Activated gamma-delta T cell (primary cell): ENCODE results near the gene FOXN4.
"Not testable (repeated sequence)": the region's sequence is repeated elsewhere in the genome, so short reads cannot be mapped to it uniquely, and the experiment has no call there.

ENCODE experiments used
- DNase-seq: peaks from one replicate; lab custom pipeline; 2025; lab: John Stamatoyannopoulos, UW
- total RNA-seq, 2 donors: gene quantifications; one replicate each; lab custom pipeline; 2026; lab: John Stamatoyannopoulos, UW

The FOXN4 gene, protein sequence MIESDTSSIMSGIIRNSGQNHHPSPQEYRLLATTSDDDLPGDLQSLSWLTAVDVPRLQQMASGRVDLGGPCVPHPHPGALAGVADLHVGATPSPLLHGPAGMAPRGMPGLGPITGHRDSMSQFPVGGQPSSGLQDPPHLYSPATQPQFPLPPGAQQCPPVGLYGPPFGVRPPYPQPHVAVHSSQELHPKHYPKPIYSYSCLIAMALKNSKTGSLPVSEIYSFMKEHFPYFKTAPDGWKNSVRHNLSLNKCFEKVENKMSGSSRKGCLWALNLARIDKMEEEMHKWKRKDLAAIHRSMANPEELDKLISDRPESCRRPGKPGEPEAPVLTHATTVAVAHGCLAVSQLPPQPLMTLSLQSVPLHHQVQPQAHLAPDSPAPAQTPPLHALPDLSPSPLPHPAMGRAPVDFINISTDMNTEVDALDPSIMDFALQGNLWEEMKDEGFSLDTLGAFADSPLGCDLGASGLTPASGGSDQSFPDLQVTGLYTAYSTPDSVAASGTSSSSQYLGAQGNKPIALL
- 0 reads per million in 2 donors for total RNA-seq

DNA sequence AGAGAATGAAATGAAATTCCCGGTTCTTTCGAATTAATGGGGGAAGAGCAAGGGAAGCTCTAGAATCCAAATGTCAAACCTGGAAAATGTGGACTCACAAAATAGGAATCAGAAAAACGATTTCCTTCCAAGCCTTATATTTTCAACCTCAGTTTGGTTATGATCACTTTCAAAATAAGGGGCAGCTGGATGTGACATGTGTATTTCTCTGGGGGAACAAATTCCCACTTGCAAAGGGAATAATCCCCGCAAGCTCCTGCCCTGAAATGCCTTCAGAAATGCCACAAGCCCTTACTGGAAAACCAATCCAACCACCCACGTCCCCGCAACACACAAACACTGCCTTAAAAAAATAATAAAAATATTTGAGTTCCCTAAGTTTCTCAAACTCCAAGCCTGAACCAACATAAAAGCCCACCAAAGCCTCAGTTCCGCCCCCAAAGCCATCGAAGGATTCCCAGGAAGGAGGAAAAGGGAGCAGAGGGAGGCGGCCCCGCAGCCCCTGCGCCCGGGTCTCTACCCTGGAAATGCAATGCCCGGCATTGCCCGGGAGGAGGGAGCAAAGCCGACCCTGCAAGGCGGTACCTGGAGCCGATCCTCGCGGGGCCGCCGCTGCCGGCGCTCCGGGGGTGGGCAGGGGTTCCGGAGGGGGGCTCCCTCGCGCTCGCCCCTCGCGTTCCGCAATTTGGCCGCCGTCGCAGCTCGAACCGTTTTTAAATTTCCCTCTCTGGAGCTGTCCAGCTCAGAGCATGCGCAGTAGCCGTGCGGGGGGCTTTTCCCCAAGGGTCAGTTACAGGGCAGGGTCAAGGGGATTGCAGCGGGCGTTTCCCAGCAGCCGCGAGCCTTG lies at the start of gene FOXN4:
FOXN4 (minus strand) TSS at position 751 of the 847 bp plus-strand sequence. CDS start 963 bp downstream, outside the sequence.
- DNase-seq: no peak

GRCh38 chr12:109358154-109358869 lies 49.2 kb upstream of the FOXN4 start:
- DNase-seq: no peak

- DNase-seq: no peak
Measured at GRCh38 chr12:109357032-109357431, 47.9 kb upstream of the FOXN4 start.

DNA sequence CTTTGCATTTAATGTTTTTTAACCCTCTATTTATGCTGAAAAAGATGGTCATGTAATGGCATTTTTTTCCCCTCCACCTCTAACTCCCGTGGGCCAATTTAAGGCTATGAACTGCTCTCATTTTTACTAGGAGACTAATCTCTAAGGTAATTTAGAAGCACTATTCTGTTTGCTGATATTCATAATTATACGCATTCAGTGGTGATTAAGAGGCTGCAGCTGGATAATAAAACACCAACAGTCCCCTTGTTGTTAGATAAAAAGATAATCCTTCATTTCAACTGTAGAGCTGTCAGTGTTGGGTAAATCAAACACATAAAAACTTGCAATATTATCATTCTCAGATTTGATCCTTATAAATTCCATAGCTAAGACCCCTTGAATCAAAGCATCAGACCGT lies 47.5 kb upstream of the FOXN4 start:
- DNase-seq: no peak

GRCh38 chr12:109352184-109352583 lies 43.1 kb upstream of the FOXN4 start:
- no peak for DNase-seq

DNA sequence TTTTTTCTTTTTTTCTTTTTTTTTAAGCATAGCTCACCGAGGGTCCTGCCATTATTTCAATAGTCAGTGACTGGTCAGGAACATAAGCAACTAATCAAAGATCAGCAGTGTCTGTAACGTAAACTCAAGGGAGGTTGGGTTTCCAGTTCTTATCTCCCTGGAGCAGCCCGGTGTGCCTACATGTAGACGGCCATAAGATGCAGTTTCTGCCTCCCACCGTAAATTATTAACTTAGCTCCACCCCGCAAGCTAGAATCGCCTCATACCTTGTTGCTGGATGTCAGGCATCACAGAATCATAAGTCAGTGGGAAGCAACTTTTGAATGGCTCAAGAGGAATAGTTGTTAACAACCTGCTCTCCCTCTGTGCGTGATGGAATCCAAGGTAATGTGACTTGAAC lies 38.5 kb upstream of the FOXN4 start, which contains the start of gene MYO1H:
MYO1H (plus strand) TSS at position 312 of the 400 bp plus-strand sequence; CDS start at position 373, 61 bp downstream.
- no peak for DNase-seq

DNA sequence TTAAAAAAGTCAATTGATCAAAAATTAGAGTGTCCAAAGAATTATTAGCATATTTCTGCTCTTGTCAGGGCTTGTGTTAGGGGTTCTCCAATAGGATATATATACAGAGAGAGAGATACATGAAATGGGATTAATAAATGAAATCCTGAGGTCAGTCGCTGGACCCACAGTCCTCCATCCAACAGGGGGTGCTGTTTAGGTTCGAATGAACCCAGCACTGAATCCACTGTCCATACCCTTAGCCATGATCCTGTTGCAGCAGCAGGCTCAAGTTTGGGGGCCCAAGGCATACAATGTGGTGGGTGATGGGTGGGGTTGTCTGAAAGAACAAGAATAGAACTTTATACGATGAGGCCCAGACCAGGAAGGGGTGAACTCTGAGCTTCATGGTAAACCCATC lies 37.8 kb upstream of the FOXN4 start:
- DNase-seq: no peak

DNA sequence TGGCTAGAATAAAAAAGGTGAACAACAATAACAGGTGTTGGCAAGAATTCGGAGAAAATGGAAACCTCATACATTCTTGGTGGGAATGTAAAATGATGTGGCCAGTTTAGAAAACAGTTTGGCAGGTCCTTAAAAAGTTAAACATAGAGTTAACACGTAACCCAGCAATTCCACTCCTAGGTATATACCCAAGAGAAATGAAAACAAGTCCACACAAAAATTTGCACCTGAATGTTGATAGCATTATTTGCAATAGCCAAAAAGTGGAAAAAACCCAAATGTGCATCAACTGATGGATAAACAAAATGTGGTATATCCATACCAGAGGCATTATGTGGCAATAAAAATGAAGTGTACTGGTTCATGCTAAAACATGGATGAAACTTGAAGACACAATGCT lies 36.3 kb upstream of the FOXN4 start:
- DNase-seq: no peak

DNA sequence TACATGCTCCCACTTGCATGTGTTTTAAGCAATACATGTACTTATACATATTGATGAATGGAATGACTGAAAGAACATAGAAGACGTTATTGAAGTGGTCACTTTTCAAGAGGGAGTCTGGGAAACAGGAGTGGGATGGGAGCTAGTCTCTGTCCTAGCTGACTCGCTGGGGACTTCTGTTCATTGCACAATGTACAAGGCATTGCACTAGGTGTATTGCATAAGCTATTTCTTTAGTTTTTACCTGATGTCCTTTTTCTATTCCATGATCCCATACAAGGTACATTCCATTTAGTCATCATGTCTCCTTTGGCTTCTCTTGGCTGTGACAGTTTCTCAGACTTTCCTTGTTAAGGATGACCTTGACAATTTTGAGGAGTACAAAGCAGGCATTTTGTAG lies 34.6 kb upstream of the FOXN4 start:
- DNase-seq: no peak

DNA sequence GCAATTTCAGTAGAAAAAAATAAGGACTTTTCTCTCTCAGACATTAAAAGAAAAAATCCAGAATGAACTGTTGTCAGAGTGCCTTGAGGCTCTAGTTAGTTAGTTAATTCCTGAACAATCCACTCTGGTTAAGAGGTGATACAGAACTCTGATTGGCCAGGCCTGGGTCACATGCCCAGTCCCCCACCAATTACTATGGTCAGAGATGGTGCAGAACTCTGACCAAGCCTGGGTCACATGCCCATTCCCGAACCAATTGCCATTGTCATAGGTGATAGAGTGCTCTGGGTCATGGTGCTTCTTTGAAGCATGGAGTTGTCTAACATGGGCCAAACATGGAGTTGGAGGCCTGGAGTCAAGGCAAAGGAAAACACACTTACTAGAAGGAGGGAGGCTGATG lies 27.5 kb upstream of the FOXN4 start:
- no peak for DNase-seq

DNA sequence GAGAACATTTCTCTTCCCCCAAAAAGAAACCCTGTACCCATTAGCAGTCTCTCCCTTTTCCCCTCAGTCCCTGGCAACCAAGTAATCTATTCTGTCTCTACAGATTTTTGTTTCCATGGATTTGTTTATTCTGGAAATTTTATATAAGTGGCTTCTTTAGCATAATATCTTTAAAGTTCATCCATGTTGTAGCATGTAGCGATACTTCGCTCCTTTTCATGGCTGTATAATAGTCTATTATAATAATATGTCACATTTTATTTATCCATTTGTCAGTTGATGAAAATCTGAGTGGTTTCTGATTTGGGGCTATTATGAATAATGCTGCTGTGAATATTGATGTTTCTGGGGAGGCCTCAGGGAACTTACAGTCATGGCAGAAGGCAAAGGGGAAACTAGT lies 25.8 kb upstream of the FOXN4 start:
- DNase-seq: no peak

GRCh38 chr12:109331301-109331952 lies 22.3 kb upstream of the FOXN4 start:
- DNase-seq: no peak

DNA sequence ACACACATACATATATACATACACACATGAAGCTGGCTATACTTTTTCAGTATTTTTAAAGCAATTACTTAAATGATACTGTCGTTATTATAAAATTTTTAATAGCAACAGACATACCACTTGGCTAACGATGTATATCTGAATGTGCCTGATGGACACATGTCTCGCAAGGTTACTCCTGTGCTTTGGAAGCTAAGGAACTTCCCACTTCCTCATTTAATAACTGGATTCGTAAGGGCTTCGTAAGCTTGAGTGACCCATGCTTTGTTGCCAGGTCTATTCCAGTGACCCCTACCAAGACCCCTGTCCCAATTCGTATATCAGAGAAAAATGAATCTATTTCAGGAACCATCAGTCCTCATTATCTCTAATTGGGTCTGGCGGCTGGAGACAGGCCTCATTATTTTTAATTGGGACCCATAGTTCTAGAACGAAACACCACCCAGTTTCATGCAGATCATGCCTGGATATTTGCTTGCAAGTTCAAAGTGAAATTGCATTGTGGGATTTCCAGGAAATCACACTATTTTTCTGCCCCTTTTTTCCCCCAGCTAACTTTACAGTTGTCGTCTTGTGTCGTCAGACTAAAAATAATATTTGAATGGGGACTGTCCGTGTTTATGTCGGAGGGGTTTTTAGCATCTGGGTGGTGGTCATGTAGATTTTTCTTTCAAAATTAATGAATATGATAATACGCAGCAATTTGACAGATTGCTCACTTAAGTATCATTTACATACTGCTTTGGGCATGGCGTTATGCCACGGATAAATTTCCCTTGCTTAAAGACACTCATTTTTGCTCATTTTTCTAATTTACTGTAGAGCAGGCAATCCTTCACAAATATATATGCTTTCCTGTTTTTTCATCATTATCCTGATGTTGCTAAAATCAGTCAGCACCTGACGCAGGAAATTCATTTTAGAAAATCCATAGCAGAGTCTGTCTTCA lies 21.5 kb upstream of the FOXN4 start:
- no peak for DNase-seq

DNA sequence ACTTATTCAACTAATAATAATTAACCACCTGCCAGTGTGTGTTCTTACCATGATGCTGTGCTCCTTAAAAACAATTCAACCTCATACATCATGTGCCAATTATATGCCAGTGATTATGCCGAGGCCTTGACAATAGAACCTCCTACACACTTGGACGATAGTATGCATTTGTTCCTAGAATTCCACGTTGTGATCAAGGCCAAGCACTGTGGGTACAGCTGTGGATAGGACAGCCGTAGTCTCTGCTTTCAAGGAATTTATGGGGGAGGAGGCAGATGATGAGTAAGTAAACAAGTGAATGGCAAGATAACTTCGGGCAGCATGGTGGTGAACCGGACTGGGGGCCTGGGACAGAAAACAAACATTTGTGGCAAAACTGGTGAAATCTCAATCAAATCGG lies 20.6 kb upstream of the FOXN4 start:
- DNase-seq: no peak

GRCh38 chr12:109329003-109329402 lies 19.9 kb upstream of the FOXN4 start:
- no peak for DNase-seq

DNA sequence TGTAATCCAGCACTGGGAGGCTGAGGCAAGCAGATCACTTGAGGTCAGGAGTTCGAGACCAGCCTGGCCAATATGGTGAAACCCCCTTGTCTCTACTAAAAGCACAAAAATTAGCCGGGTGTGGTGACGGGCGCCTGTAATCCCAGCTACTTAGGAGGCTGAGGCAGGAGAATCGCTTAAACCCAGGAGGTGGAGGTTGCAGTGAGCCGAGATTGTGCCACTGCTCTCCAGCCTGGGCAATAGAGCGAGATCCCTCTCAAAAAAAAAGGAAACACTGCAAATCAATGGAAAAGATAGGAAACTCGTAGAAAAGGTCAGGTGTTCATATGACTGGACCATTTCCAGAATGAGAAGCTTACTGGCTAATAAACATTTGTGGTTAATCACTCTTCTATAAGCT lies 12.2 kb upstream of the FOXN4 start:
- not testable (repeated sequence) for DNase-seq

DNA sequence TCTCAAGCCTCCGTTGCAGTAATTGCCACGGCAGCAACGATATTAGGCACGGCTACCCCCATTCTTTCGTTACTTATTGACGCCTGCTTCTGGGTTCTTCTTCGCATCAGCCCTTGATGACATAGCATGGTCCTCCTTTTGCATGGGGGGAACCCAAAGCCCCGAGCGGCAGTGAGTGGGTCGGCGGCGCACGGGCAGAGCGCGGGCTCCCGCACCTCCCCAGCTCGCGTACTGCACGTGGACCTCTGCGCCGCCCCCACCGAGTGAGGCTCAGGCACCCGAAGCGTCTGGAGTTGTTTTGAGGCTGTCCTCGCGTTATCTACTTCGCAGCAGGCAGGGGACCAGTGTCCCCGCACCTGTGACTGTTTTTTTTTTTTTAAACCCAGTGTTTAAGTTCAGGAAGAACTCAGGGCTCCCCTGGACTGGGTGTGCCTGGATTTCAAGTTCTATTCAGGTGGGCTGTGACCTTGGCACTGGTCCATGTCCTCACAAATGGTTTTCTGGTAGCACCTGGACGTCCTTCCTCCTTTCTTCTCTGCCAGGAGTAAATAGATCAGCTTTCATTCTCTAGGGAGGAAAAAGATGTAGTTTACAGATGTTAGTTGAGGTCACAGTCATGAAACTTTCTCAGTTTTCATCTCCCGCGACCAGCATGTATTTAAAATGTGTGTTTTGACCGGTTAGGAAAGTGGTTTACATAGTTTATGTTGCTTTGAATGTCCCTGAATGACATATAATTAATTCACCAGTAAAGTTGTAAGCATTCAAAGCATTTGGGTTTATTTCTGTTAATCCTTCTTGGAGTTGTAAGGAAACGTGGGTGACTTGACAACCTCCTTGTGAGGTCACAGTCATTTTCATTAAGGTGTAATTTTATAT lies 1.4 kb upstream of the FOXN4 start:
- DNase-seq: no peak

DNA sequence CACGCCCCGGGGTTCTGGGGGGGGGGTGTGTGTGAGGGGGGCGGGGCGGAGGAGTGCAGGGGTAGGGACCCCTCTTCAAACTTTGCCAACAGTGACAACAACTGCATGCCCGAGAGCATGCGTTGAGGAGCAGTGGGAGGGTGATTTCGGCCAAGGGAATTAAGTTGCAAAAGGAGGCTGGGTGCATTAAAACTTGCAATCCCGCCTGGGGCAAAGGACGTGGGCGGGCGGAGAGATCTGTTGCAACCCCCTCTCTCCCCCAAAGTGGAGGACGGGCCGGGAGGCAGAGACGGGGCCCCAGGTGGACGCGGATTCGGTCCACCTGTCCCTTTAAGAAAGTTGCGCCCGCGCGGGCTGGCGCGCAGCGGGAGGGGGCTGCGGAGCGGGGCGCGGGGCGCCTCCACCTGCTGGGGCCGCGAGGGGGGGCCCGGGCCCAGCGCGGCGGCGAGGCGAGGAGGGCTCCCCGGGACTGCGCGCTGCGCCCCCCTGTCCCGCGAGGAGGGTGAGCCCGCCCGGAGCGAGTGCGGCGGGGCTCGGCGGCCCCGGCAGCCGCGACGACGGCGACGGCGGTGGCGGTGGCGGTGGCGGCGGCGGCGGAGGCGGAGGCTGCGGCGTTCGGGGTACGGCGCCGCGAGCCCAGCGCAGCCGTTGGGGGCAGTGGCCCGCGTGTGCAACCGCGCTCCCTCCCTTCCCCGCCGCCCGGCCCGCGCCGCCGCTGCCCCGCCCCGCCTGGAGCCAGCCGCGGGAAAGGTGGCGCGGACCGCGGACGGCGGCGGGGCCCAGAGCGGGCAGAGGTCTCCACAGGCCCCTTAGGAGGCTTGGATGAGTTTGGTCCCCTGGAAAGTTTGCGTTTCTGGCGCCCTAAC lies 530 bp upstream of the FOXN4 start:
- no peak for DNase-seq
